Prostate gland (tissue), 2 donors: ENCODE measurements around the gene RPP38. TPM values are rescaled to one million over a fixed set of nuclear protein-coding genes. Genes with fewer than 3 reads are reported as not detected.

ENCODE experiments used
- DNase-seq: peaks from one replicate; pipeline ENCODE4 v3.0.0-alpha.2; 2019; ENCODE audit warnings: low spot score
- H3K27ac ChIP-seq, 2 donors: fragments of 200-600 bp; sonication (generic); 2 replicates each; pipeline ENCODE4 v1.5.1; 2017 to 2019
- H3K27me3 ChIP-seq: fragments of 200-600 bp; sonication (generic); replicated peaks from 2 replicates; pipeline ENCODE4 v1.5.1; 2019; ENCODE audit not compliant: insufficient read depth
- H3K36me3 ChIP-seq, 2 donors: fragments of 200-600 bp; sonication (generic); 1 replicate in 1 of 2; 2 replicates in 1 of 2; pipeline versions ENCODE4 v1.5.1 to v1.8.1; 2017 to 2019
- H3K4me1 ChIP-seq: fragments of 200-600 bp; sonication (generic); replicated peaks from 2 replicates; pipeline ENCODE4 v1.5.1; 2019
- H3K4me3 ChIP-seq, 2 donors: fragments of 200-600 bp; sonication (generic); 2 replicates each; pipeline ENCODE4 v1.5.1; 2017 to 2019
- H3K9me3 ChIP-seq: fragments of 200-600 bp; sonication (generic); 2 replicates; pipeline ENCODE4 v1.5.1; 2017
- CTCF ChIP-seq, 4 experiments: fragments of 200-600 bp in 2 of 4; fragments of 450-650 bp in 2 of 4; sonication (generic) in 2 of 4; IDR thresholded peaks; 1 replicate in 3 of 4; 2 replicates in 1 of 4; pipeline ENCODE4 v1.5.1; 2016 to 2019; ENCODE audit warnings: antibody characterized with exemption in 4 of 4, mild to moderate bottlenecking in 2 of 4, moderate library complexity in 2 of 4
- POLR2A ChIP-seq: fragments of 450-650 bp; IDR thresholded peaks from one replicate; pipeline ENCODE4 v1.6.1; 2016; ENCODE audit warnings: antibody characterized with exemption, mild to moderate bottlenecking
- POLR2AphosphoS5 ChIP-seq: sonication (generic); formaldehyde crosslinking; IDR thresholded peaks from one replicate; pipeline ENCODE4 v1.6.1; 2017; ENCODE audit warnings: antibody characterized with exemption
- WGBS: methylation state at CpG from one replicate; pipeline ENCODE4 v1.1.5; 2018; 5-methylcytosine and 5-hydroxymethylcytosine counted together
- intact Hi-C: fragments of 100-400 bp; cut with DNase I; formaldehyde crosslinking; loops from one replicate; pipeline ENCODE4 v1.14.2; 2022
- total RNA-seq, 2 donors: library from RNA; depleted of rRNA; stranded (reverse); fragments of >200 nt; gene quantifications; one replicate each; pipeline ENCODE4 v1.1.0, GENCODE V29; 2016

RPP38 gene
- total RNA-seq, 2 donors from 2014 or later, result 17.5 to 20.9 TPM

DNA sequence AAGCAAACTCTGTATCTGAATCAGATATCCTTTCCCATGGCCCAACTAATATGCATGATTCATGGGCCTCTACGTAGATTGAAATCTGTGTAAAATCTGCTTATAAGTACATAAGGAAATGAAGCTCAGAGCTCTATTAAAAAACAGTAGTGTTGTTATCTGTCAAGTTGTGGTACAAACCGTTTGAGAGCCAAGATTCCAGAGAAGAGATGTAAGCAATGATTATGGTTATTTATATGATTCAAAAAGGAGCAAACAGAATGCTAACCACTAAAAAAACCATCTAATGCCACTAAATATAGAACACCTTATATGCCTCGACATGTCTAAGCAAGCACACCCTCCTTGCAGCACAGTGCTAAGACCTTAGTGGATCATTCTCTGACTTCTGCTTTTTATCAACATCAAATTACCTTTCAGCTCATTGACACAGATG, 26.6 kb downstream of the RPP38 start:
- Histone ChIP-seq H3K36me3 (peaks cover 0 to 2% of the 10 kb centered on the region in 2 donors), H3K27ac (peak overlapping the region; percentile 27 to 41), H3K9me3 (no peaks in the 10 kb centered on the region), H3K4me1 (no peaks in the 10 kb centered on the region), H3K27me3 (no peaks in the 10 kb centered on the region), H3K4me3 (no peak overlapping the region)
- intact Hi-C loops, result no loop called here
- 12% methylated on average over 3 of the region's 3 CpGs for WGBS
- peak; percentile 23 for DNase-seq
- TF ChIP-seq POLR2AphosphoS5, result peak; percentile 83
- TF ChIP-seq POLR2A, result no peak

GRCh38 chr10:15124190-15124589, 27.0 kb downstream of the RPP38 start:
- DNase-seq, result no peak
- intact Hi-C loops, result no loop called here
- WGBS, result 79% methylated on average over 9 of the region's 9 CpGs
- Histone ChIP-seq H3K36me3 (peaks cover 0 to 2% of the 10 kb centered on the region in 2 donors), H3K27ac (peak overlapping the region in 1 of 2 donors; percentile 27), H3K9me3 (no peaks in the 10 kb centered on the region), H3K4me3 (no peak overlapping the region), H3K4me1 (no peaks in the 10 kb centered on the region), H3K27me3 (no peaks in the 10 kb centered on the region)
- TF ChIP-seq POLR2A, result no peak
- TF ChIP-seq POLR2AphosphoS5, result no peak
- no peak for TF ChIP-seq CTCF (IDR thresholded peaks at IDR 0.05)

DNA sequence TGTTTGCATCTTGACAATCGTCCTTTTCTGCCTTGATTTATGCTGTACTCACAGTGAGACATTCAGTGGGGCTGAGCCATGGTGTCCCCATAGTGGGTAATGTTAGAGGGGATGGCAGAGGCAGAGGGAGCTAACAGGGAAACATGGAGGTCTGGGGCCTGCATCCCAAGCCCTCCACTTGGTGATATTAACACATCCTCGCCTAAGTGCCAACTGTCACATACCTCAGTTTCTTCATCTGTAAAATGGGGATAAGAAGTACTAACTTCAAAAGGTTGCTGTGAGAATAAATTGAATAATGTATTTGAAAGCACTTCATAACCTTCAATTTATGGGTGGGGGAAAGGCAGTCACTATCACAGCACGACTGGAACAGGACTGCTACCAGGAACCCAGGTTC, 27.8 kb downstream of the RPP38 start:
- intact Hi-C loops, result no loop called here
- no peak for DNase-seq
- TF ChIP-seq POLR2AphosphoS5 (no peak), CTCF (IDR thresholded peaks at IDR 0.05) (no peak), POLR2A (no peak)
- Histone ChIP-seq H3K36me3 (peaks cover 0 to 2% of the 10 kb centered on the region in 2 donors), H3K4me1 (no peaks in the 10 kb centered on the region), H3K27ac (no peak overlapping the region), H3K4me3 (no peak overlapping the region), H3K27me3 (no peaks in the 10 kb centered on the region), H3K9me3 (no peaks in the 10 kb centered on the region)
- 89% methylated on average over 3 of the region's 3 CpGs for WGBS

- Histone ChIP-seq H3K27me3 (no peaks in the 10 kb centered on the region), H3K4me3 (no peak overlapping the region), H3K4me1 (no peaks in the 10 kb centered on the region), H3K27ac (no peak overlapping the region), H3K36me3 (no peaks in the 10 kb centered on the region), H3K9me3 (no peaks in the 10 kb centered on the region)
- over 99% methylated on average over 5 of the region's 5 CpGs for WGBS
- intact Hi-C loops, result no loop called here
- DNase-seq, result no peak
- TF ChIP-seq POLR2AphosphoS5, result no peak
- no peak for TF ChIP-seq CTCF (IDR thresholded peaks at IDR 0.05)
- TF ChIP-seq POLR2A, result no peak
Observed at GRCh38 chr10:15131330-15131729, 34.2 kb downstream of the RPP38 start.

DNA sequence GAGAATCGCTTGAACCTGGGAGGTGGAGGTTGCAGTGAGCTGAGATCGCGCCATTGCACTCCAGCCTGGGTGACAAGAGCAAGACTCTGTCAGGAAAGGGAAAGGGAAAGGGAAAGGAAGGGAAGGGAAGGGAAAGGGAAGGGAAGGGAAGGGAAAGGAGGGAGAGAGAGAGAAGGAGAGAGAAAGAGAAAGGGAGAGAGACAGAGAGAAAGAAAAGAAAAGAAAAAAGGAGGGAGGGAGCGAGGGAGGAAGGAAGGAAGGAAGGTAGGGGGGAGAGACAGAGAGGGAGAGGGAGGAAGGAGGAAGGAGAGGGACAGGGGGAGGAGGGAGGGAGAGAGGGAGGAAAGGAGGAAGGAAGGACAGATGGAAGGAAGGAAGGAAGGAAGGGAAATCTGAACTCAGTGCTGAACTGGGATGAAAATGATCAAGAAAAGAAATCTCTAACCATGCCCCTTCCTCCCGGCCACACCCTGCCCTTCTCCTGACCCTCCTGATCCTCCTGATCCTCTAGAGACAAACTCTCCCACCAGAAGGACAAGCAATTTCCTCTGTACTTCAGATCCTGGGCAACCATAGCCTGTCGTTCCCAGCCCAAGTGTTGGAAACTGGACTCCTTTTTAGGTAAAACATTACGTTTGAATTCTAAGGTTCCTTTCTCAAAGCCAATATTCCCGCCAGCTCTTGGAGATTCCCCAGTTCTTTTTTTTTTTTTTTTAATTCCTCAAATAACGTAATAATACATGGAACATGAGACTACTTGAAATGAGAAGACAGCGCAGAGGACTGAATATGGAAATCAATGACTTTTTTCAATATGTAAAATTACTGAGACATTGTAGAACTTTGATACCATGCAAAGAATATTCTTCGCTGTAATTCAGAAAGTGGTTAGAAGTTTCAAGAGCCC, 39.2 kb downstream of the RPP38 start:
- no peak for DNase-seq
- no peaks in the 10 kb centered on the region for H3K9me3 ChIP-seq
- H3K27ac ChIP-seq, result no peak overlapping the region
- TF ChIP-seq POLR2A (no peak), POLR2AphosphoS5 (no peak), CTCF (IDR thresholded peaks at IDR 0.05) (no peak)
- WGBS, result 87% methylated on average over 11 of the region's 11 CpGs
- H3K36me3 ChIP-seq, result no peaks in the 10 kb centered on the region
- peaks cover under 1% of the 10 kb centered on the region for H3K4me1 ChIP-seq
- no peak overlapping the region for H3K4me3 ChIP-seq
- intact Hi-C loops, result no loop called here
- no peaks in the 10 kb centered on the region for H3K27me3 ChIP-seq
